ENCODE data around the gene TMEM132D. TPM values are rescaled to one million over a fixed set of nuclear protein-coding genes. Genes with fewer than 3 reads are reported as not detected.

The TMEM132D gene
- total and polyA plus RNA-seq, 2 of the 4 experiments (the other 2 are of a cell fraction), result not detected

GRCh38 chr12:129036135-129036534, 867.7 kb downstream of the TMEM132D start:
- dilution Hi-C loops (cut with HindIII; ENCODE audit: low sequenced_read_pairs, unreplicated experiment) (no loop called here), intact Hi-C loops (cut with micrococcal nuclease) (no loop called here), in situ Hi-C loops (cut with MboI; ENCODE audit: low sequenced_read_pairs) (no loop called here)
- Histone ChIP-seq H3K56ac (ENCODE audit: extremely low read depth, insufficient read depth, low read length) (no peak overlapping the region), H3K4me2 (ENCODE audit: low read depth, low read length) (no peak overlapping the region), H3K9me3 (ENCODE audit: control insufficient read depth, insufficient read depth, low read length) (peaks cover 30% of the 10 kb centered on the region), H2AK9ac (replicated peaks; ENCODE audit: low read depth, low read length, poor library complexity) (no peak overlapping the region), H3K18ac (ENCODE audit: low read depth, low read length) (no peak overlapping the region), H3K23ac (ENCODE audit: low read depth, low read length) (no peak overlapping the region), H3K79me1 (ENCODE audit: low read depth in 1 of 2, low read length in 2 of 2) (no peaks in the 10 kb centered on the region), H2AK5ac (ENCODE audit: low read depth, low read length) (no peak overlapping the region), H3K9me1 (ENCODE audit: insufficient read depth, low read length) (no peaks in the 10 kb centered on the region), H2BK120ac (ENCODE audit: low read depth, low read length) (no peak overlapping the region), H3K4me1 (ENCODE audit: control insufficient read depth, insufficient read depth, low read length) (no peaks in the 10 kb centered on the region), H3K9ac (ENCODE audit: low read depth, low read length) (no peak overlapping the region), H3K27ac (ENCODE audit: insufficient read depth, low read length) (no peak overlapping the region), H4K91ac (ENCODE audit: insufficient read depth, low read depth, low read length) (no peak overlapping the region), H2BK5ac (ENCODE audit: low read depth, low read length, poor library complexity, severe bottlenecking) (no peak overlapping the region), H2AFZ (replicated peaks; ENCODE audit: low read length, poor library complexity) (no peak overlapping the region), H4K8ac (ENCODE audit: low read depth in 2 of 2, low read length in 2 of 2) (no peak overlapping the region), H3K4ac (ENCODE audit: low read depth, low read length) (no peak overlapping the region), H4K5ac (ENCODE audit: low read depth, low read length) (no peak overlapping the region), H4K20me1 (ENCODE audit: insufficient read depth, low read length) (no peaks in the 10 kb centered on the region), H3K14ac (replicated peaks; ENCODE audit: low read depth, low read length) (no peak overlapping the region), H3K27me3 (ENCODE audit: control insufficient read depth, insufficient read depth, low read length) (no peaks in the 10 kb centered on the region), H3K4me3 (ENCODE audit: insufficient read depth, low read depth, low read length) (no peak overlapping the region), H2BK20ac (ENCODE audit: low read depth, low read length) (no peak overlapping the region), H2BK15ac (ENCODE audit: low read depth, low read length) (no peak overlapping the region), H3K36me3 (ENCODE audit: control insufficient read depth, insufficient read depth, low read length) (no peaks in the 10 kb centered on the region)
- no peak for DNase-seq
- no TSS peak for BruUV-seq (replicated peaks)
- no CpG with 5 or more reads among the region's 9 CpGs for WGBS, 2 experiments (ENCODE audit: extremely low coverage in 2 of 2, insufficient read length in 1 of 2)
- ChIA-PET CTCF (interaction anchor here (0.7 kb wide), 1 partner anchor 11 kb away, joined by 3 read pairs; no protein-coding TSS in a partner anchor), POLR2A (ENCODE audit: unreplicated experiment) (no interaction called here)
- ATAC-seq (ENCODE audit: low read depth), result no peak
- TF ChIP-seq POLR2A (IDR thresholded peaks at IDR 0.05; ENCODE audit: low read depth, low read length), result no peak
- TF ChIP-seq NFE2L2 (IDR thresholded peaks at IDR 0.05; ENCODE audit: low read depth, low read length), result no peak
- no peak for TF ChIP-seq CHD1 (IDR thresholded peaks at IDR 0.05; ENCODE audit: low read depth, low read length)
- TF ChIP-seq CEBPB (IDR thresholded peaks at IDR 0.05; ENCODE audit: low read depth, low read length), result no peak
- TF ChIP-seq SMC3 (IDR thresholded peaks at IDR 0.05; ENCODE audit: low read depth, low read length), result no peak
- TF ChIP-seq MAFK (IDR thresholded peaks at IDR 0.05; ENCODE audit: low read depth, low read length), result no peak
- TF ChIP-seq RFX5 (IDR thresholded peaks at IDR 0.05; ENCODE audit: low read depth, low read length), result no peak
- TF ChIP-seq CTCF (conservative IDR thresholded peaks at IDR 0.05; ENCODE audit: low read depth, low read length), result no peak
- TF ChIP-seq MAZ (IDR thresholded peaks at IDR 0.05; ENCODE audit: borderline replicate concordance, low read depth, low read length), result no peak
- TF ChIP-seq RCOR1 (IDR thresholded peaks at IDR 0.05; ENCODE audit: insufficient replicate concordance, low read length), result no peak
- no peak for TF ChIP-seq MXI1 (IDR thresholded peaks at IDR 0.05; ENCODE audit: borderline replicate concordance, low read depth, low read length)
- no peak for TF ChIP-seq ELK1 (IDR thresholded peaks at IDR 0.05; ENCODE audit: borderline replicate concordance, low read depth, low read length)
- TF ChIP-seq FOS (IDR thresholded peaks at IDR 0.05; ENCODE audit: low read depth, low read length), result no peak
- TF ChIP-seq USF2 (IDR thresholded peaks at IDR 0.05; ENCODE audit: low read depth, low read length), result no peak
- no peak for TF ChIP-seq RAD21 (IDR thresholded peaks at IDR 0.05; ENCODE audit: low read length)
- no peak for TF ChIP-seq BHLHE40 (IDR thresholded peaks at IDR 0.05; ENCODE audit: low read depth, low read length)
